Suprapubic skin (tissue), 3 donors: ENCODE data around the gene VCAN.

Experiments
- CTCF ChIP-seq, 2 donors: fragments of 200-600 bp in 1 of 2; fragments of 450-650 bp in 1 of 2; sonication (generic) in 1 of 2; IDR thresholded peaks; one replicate each; pipeline ENCODE4 v1.5.1; 2016 to 2019; ENCODE audit warnings: antibody characterized with exemption in 2 of 2, mild to moderate bottlenecking in 1 of 2, moderate library complexity in 1 of 2
- POLR2AphosphoS5 ChIP-seq, 3 donors: sonication (generic); formaldehyde crosslinking; IDR thresholded peaks; one replicate each; pipeline ENCODE4 v1.6.1; 2017; ENCODE audit warnings: antibody characterized with exemption in 3 of 3

- TF ChIP-seq CTCF (IDR thresholded peaks at IDR 0.05) (no peak), POLR2AphosphoS5 (IDR thresholded peaks at IDR 0.05) (no peak)
These were observed 36.6 kb upstream of the VCAN start for GRCh38 chr5:83434946-83435345.
